GM12864 (cell line): Measurements from ENCODE around the gene THOC6.

Experiments used
- DNase-seq: peaks from one replicate; pipeline ENCODE4 v3.0.0-alpha.2; 2011; ENCODE audit warnings: low read depth
- H3K4me3 ChIP-seq: 2 replicates; pipeline ENCODE4 v1.5.1; 2011; ENCODE audit warnings: mild to moderate bottlenecking, low read depth, low read length, control low read depth
- TF ChIP-seq, protein P1 (sequence below): IDR thresholded peaks from 2 replicates; pipeline ENCODE4 v1.5.1; 2011; ENCODE audit warnings: low read depth, mild to moderate bottlenecking, moderate library complexity, low read length, control low read depth, inconsistent platforms; ENCODE audit errors: missing control alignments

THOC6 gene

DNA sequence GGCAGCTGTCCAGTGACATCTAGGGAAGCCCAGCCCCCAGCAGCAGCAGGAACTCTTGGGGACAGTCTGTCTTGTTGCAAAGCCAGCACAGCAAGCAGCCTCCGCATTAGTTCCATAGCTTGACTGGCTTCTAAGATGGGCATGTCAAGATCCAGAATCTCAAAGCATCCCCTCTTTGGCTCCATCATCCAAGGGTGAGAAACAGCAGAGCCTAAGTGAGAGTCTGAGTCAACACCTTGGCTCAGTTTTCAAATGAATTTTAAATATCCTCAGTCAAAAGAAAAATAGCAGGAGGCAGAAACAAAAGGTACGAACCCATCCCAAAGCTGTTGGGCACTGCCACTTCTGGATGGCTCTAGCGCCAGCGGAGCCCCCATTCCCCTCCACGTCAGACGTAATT lies 8.9 kb upstream of the THOC6 start:
- TF ChIP-seq, protein P1, sequence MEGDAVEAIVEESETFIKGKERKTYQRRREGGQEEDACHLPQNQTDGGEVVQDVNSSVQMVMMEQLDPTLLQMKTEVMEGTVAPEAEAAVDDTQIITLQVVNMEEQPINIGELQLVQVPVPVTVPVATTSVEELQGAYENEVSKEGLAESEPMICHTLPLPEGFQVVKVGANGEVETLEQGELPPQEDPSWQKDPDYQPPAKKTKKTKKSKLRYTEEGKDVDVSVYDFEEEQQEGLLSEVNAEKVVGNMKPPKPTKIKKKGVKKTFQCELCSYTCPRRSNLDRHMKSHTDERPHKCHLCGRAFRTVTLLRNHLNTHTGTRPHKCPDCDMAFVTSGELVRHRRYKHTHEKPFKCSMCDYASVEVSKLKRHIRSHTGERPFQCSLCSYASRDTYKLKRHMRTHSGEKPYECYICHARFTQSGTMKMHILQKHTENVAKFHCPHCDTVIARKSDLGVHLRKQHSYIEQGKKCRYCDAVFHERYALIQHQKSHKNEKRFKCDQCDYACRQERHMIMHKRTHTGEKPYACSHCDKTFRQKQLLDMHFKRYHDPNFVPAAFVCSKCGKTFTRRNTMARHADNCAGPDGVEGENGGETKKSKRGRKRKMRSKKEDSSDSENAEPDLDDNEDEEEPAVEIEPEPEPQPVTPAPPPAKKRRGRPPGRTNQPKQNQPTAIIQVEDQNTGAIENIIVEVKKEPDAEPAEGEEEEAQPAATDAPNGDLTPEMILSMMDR: no peak
- no peak overlapping the region for H3K4me3 ChIP-seq
- DNase-seq: no peak

DNA sequence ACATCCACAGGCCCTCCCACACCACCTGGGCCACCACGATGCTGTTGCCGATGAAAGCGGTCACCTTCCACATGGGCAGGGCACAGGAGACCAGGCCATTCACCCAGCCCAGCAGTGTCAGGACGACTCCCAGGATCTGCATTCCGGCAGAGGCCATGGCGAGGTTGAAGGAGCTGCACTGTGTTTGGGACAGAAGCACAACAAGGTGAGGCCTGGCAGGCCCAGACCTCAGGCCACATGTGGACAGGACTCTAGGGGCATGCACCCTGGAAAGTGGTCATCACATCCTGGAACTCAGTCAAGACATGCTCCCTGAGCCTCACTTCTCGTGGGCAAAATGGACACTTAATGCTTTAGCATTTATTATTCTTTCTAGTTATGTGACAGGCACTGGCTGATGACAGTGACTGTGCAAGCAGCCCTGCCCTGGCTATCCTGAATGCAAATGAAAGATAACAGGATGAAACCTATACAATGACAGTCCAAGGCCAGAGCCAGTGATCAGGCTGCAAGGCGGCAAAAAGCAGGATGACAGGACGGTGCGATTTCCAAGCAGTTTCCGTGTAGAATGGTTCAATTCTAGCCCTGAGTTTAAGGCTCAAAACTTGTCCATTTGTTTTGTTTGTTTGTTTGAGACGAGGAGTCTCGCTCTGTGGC lies 7.8 kb upstream of the THOC6 start:
- DNase-seq: no peak
- TF ChIP-seq, protein P1: no peak
- H3K4me3 ChIP-seq: no peak overlapping the region

GRCh38 chr16:3017344-3017743 lies 6.5 kb upstream of the THOC6 start:
- TF ChIP-seq, protein P1: no peak
- H3K4me3 ChIP-seq: no peak overlapping the region
- DNase-seq: no peak

- no peak for DNase-seq
- no peak within 1 kb of the TSS for H3K4me3 ChIP-seq
- TF ChIP-seq, protein P1: peak; percentile 33
Measured at GRCh38 chr16:3017794-3018506, 5.9 kb upstream of the THOC6 start, which contains the start of gene CLDN6. Gene CLDN6, minus strand, starts transcription at chr16:3018183. Its CDS starts 2,162 bp downstream, at chr16:3016021.

DNA sequence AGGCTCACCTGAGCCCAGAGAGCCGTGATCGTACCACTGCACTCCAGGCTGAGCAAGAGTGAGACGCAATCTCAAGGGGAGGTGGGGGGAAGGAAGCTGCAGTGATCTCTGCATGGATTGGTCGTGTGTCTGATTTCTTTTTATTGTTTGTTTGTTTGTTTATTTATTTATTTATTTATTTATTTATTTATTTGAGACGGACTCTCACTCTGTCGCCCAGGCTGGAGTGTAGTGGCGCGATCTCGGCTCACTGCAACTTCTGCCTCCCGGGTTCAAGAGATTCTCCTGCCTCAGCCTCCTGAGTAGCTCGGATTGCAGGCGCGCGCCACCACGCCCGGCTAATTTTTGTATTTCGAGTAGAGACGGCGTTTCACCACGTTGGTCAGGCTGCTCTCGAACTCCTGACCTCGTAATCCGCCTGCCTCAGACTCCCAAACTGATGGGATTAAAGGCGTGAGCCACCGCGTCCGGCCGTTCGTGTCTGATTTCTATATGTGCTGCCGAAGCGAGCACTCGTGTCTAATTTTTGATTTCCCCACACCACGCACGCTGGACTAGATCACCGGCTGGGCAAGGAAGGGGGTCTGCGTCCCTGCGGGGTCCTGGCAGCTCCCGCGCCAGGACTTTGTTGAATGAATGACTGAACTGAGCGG lies 4.1 kb upstream of the THOC6 start:
- no peak for DNase-seq
- TF ChIP-seq, protein P1: no peak
- H3K4me3 ChIP-seq: peak overlapping the region; percentile 46

DNA sequence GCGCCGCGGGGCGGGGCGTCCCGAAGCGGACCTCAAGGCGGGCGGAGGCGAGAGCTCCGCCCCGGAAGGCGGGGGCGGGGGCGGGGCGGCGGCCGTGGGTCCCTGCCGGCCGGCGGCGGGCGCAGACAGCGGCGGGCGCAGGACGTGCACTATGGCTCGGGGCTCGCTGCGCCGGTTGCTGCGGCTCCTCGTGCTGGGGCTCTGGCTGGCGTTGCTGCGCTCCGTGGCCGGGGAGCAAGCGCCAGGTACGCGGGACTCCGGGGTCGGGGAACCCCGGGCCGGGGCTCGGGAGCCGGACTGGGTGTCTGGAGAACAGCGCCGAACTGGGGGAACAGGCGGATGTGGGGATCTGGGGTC lies 3.6 kb upstream of the THOC6 start, which contains the start of gene TNFRSF12A:
TSS of gene TNFRSF12A (plus strand) at position 122 of the 357 bp plus-strand sequence. CDS start at position 152, 30 bp downstream.
- TF ChIP-seq, protein P1: no peak
- DNase-seq: no peak

More for the DNA sequence above, 3.6 kb upstream of the THOC6 start, which contains the start of gene TNFRSF12A:
- peak within 1 kb of the TSS; percentile 68 for H3K4me3 ChIP-seq
